HAP-1 (cell line): ENCODE data around the gene OPALIN.
"Not testable (repeated sequence)": the region's sequence is repeated elsewhere in the genome, so short reads cannot be mapped to it uniquely, and the experiment has no call there.

Experiments
- DNase-seq, 2 experiments: peaks; one replicate each; pipeline ENCODE4 v3.0.0-alpha.2; 2016 to 2020; ENCODE audit warnings: low spot score in 2 of 2
- H3K27me3 ChIP-seq: fragments of 250-450 bp; sonication (Bioruptor Pico); 2 replicates; pipeline ENCODE4 v1.5.1; 2020; ENCODE audit warnings: low read depth, mild to moderate bottlenecking, moderate library complexity
- H3K36me3 ChIP-seq: fragments of 250-450 bp; sonication (Bioruptor Pico); replicated peaks from 2 replicates; pipeline ENCODE4 v1.5.1; 2020; ENCODE audit warnings: mild to moderate bottlenecking
- H3K4me1 ChIP-seq: fragments of 250-450 bp; sonication (Bioruptor Pico); 2 replicates; pipeline ENCODE4 v1.5.1; 2020; ENCODE audit warnings: mild to moderate bottlenecking
- H3K4me3 ChIP-seq: fragments of 250-450 bp; sonication (Bioruptor Pico); 2 replicates; pipeline ENCODE4 v1.5.1; 2020; ENCODE audit warnings: mild to moderate bottlenecking, moderate library complexity
- H3K9me3 ChIP-seq: fragments of 250-450 bp; sonication (Bioruptor Pico); 2 replicates; pipeline ENCODE4 v1.5.1; 2020; ENCODE audit warnings: mild to moderate bottlenecking, moderate library complexity
- in situ Hi-C: fragments of 300-500 bp; cut with MboI; formaldehyde crosslinking; loops from 3 replicates; pipeline ENCODE4 v1.14.3; 2020; ENCODE audit warnings: low sequenced_read_pairs, inconsistent platforms, mixed read lengths

Gene OPALIN

GRCh38 chr10:96317067-96317833, 41.6 kb downstream of the OPALIN start:
- Histone ChIP-seq H3K9me3 (no peaks in the 10 kb centered on the region), H3K4me1 (no peaks in the 10 kb centered on the region), H3K27me3 (0 out of 2 replicates have a peak, but pooled peaks cover 3% of the 10 kb centered on the region), H3K36me3 (no peaks in the 10 kb centered on the region), H3K4me3 (no peak overlapping the region)
- DNase-seq: no peak
- in situ Hi-C loops: loop anchor here (25.0 kb wide), 1 partner anchor 305 kb away; no protein-coding TSS in a partner anchor

- Histone ChIP-seq H3K4me1 (peaks cover 31% of the 10 kb centered on the region), H3K9me3 (no peaks in the 10 kb centered on the region), H3K4me3 (no peak overlapping the region), H3K36me3 (no peaks in the 10 kb centered on the region), H3K27me3 (0 out of 2 replicates have a peak, but pooled peaks cover 3% of the 10 kb centered on the region)
- DNase-seq: no peak
- in situ Hi-C loops: loop anchor here (25.0 kb wide), 1 partner anchor 301 kb away; no protein-coding TSS in a partner anchor
Observed at GRCh38 chr10:96313344-96313743, 45.5 kb downstream of the OPALIN start.

GRCh38 chr10:96311180-96311715, 47.6 kb downstream of the OPALIN start:
- H3K9me3 ChIP-seq: no peaks in the 10 kb centered on the region
- H3K27me3 ChIP-seq: no peaks in the 10 kb centered on the region
- DNase-seq: no peak
- in situ Hi-C loops: loop anchor here (25.0 kb wide), 1 partner anchor 299 kb away; no protein-coding TSS in a partner anchor
- H3K4me3 ChIP-seq: no peak overlapping the region
- no peaks in the 10 kb centered on the region for H3K36me3 ChIP-seq
- peaks cover 37% of the 10 kb centered on the region for H3K4me1 ChIP-seq

GRCh38 chr10:96310321-96310669, 48.5 kb downstream of the OPALIN start:
- H3K27me3 ChIP-seq: no peaks in the 10 kb centered on the region
- in situ Hi-C loops: loop anchor here (25.0 kb wide), 1 partner anchor 298 kb away; no protein-coding TSS in a partner anchor
- no peaks in the 10 kb centered on the region for H3K36me3 ChIP-seq
- H3K4me1 ChIP-seq: peaks cover 37% of the 10 kb centered on the region
- no peak for DNase-seq
- no peak overlapping the region for H3K4me3 ChIP-seq
- H3K9me3 ChIP-seq: no peaks in the 10 kb centered on the region

GRCh38 chr10:96309628-96310320, 49.0 kb downstream of the OPALIN start:
- Histone ChIP-seq H3K9me3 (no peaks in the 10 kb centered on the region), H3K27me3 (no peaks in the 10 kb centered on the region), H3K4me3 (no peak overlapping the region), H3K36me3 (no peaks in the 10 kb centered on the region), H3K4me1 (peaks cover 37% of the 10 kb centered on the region)
- peak; percentile 82 to 92 for DNase-seq
- in situ Hi-C loops: loop anchor here (25.0 kb wide), 1 partner anchor 297 kb away; no protein-coding TSS in a partner anchor

- H3K27me3 ChIP-seq, DNase-seq, H3K36me3 ChIP-seq, H3K4me3 ChIP-seq, H3K9me3 ChIP-seq: not testable (repeated sequence)
- in situ Hi-C loops: loop anchor here (25.0 kb wide), 1 partner anchor 297 kb away; no protein-coding TSS in a partner anchor
- peaks cover 37% of the 10 kb centered on the region for H3K4me1 ChIP-seq
Observed at GRCh38 chr10:96308854-96309253, 49.9 kb downstream of the OPALIN start.

GRCh38 chr10:96306516-96306915, 52.3 kb downstream of the OPALIN start:
- H3K4me1 ChIP-seq: peaks cover 35% of the 10 kb centered on the region
- no peaks in the 10 kb centered on the region for H3K9me3 ChIP-seq
- no peaks in the 10 kb centered on the region for H3K36me3 ChIP-seq
- no peaks in the 10 kb centered on the region for H3K27me3 ChIP-seq
- DNase-seq: no peak
- in situ Hi-C loops: loop anchor here (25.0 kb wide), 1 partner anchor 294 kb away; no protein-coding TSS in a partner anchor
- H3K4me3 ChIP-seq: no peak overlapping the region

- no peak overlapping the region for H3K4me3 ChIP-seq
- in situ Hi-C loops: loop anchor here (25.0 kb wide), 1 partner anchor 293 kb away; no protein-coding TSS in a partner anchor
- no peak for DNase-seq
- no peaks in the 10 kb centered on the region for H3K9me3 ChIP-seq
- H3K27me3 ChIP-seq: peaks cover 7% of the 10 kb centered on the region; the same call in 1 of the 2 replicates
- no peaks in the 10 kb centered on the region for H3K36me3 ChIP-seq
- peaks cover 20% of the 10 kb centered on the region for H3K4me1 ChIP-seq
Observed at GRCh38 chr10:96305019-96305418, 53.8 kb downstream of the OPALIN start.

GRCh38 chr10:96304230-96304629, 54.6 kb downstream of the OPALIN start, which contains the start of gene DNTT:
Gene DNTT (plus strand): TSS chr10:96304434. CDS start chr10:96304498, 64 bp downstream.
- H3K27me3 ChIP-seq: peaks cover 8% of the 10 kb centered on the region; the same call in 1 of the 2 replicates
- in situ Hi-C loops: loop anchor here (25.0 kb wide), 1 partner anchor 292 kb away; no protein-coding TSS in a partner anchor
- H3K4me1 ChIP-seq: peaks cover 15% of the 10 kb centered on the region
- no peak within 1 kb of the TSS for H3K4me3 ChIP-seq
- no peak for DNase-seq
- H3K36me3 ChIP-seq: no peaks in the 10 kb centered on the region
- H3K9me3 ChIP-seq: no peaks in the 10 kb centered on the region

- no peak for DNase-seq
- no peak overlapping the region for H3K4me3 ChIP-seq
- H3K27me3 ChIP-seq: peaks cover 9% of the 10 kb centered on the region; the same call in 1 of the 2 replicates
- in situ Hi-C loops: loop anchor here (25.0 kb wide), 1 partner anchor 289 kb away; no protein-coding TSS in a partner anchor
- H3K9me3 ChIP-seq: no peaks in the 10 kb centered on the region
- H3K36me3 ChIP-seq: no peaks in the 10 kb centered on the region
- no peaks in the 10 kb centered on the region for H3K4me1 ChIP-seq
Observed at GRCh38 chr10:96301616-96302015, 57.2 kb downstream of the OPALIN start.

- no peak for DNase-seq
- no peak overlapping the region for H3K4me3 ChIP-seq
- no peaks in the 10 kb centered on the region for H3K36me3 ChIP-seq
- H3K9me3 ChIP-seq: no peaks in the 10 kb centered on the region
- in situ Hi-C loops: no loop called here
- H3K4me1 ChIP-seq: no peaks in the 10 kb centered on the region
- H3K27me3 ChIP-seq: peaks cover 14% of the 10 kb centered on the region; the same call in 1 of the 2 replicates
Observed at GRCh38 chr10:96299383-96299782, 59.4 kb downstream of the OPALIN start.

GRCh38 chr10:96298362-96298761, 60.4 kb downstream of the OPALIN start:
- Histone ChIP-seq H3K27me3 (peaks cover 20% of the 10 kb centered on the region; the same call in 1 of the 2 replicates), H3K4me1 (no peaks in the 10 kb centered on the region), H3K4me3 (no peak overlapping the region), H3K9me3 (no peaks in the 10 kb centered on the region), H3K36me3 (no peaks in the 10 kb centered on the region)
- no peak for DNase-seq
- in situ Hi-C loops: no loop called here

GRCh38 chr10:96297486-96297885, 61.3 kb downstream of the OPALIN start:
- Histone ChIP-seq H3K9me3 (no peaks in the 10 kb centered on the region), H3K27me3 (peaks cover 20% of the 10 kb centered on the region; the same call in 1 of the 2 replicates), H3K4me3 (no peak overlapping the region), H3K36me3 (no peaks in the 10 kb centered on the region; the same call in 1 of the 2 replicates), H3K4me1 (no peaks in the 10 kb centered on the region)
- DNase-seq: no peak
- in situ Hi-C loops: no loop called here
